Esophagus squamous epithelium (tissue), 4 donors: ENCODE measurements around the gene DRAXIN.

ENCODE experiments used
- POLR2A ChIP-seq, 4 donors: fragments of 450-650 bp; IDR thresholded peaks; one replicate each; pipeline ENCODE4 v1.6.1; 2017; ENCODE audit warnings: antibody characterized with exemption in 4 of 4, mild to moderate bottlenecking in 4 of 4, moderate library complexity in 3 of 4
- TF ChIP-seq, protein P1 (sequence below), 6 experiments: fragments of 450-650 bp in 4 of 6; fragments of 200-600 bp in 2 of 6; sonication (generic) in 2 of 6; IDR thresholded peaks; one replicate each; pipeline ENCODE4 v1.5.1; 2016 to 2019; ENCODE audit warnings: antibody characterized with exemption in 6 of 6, mild to moderate bottlenecking in 4 of 6, moderate library complexity in 4 of 6

DNA sequence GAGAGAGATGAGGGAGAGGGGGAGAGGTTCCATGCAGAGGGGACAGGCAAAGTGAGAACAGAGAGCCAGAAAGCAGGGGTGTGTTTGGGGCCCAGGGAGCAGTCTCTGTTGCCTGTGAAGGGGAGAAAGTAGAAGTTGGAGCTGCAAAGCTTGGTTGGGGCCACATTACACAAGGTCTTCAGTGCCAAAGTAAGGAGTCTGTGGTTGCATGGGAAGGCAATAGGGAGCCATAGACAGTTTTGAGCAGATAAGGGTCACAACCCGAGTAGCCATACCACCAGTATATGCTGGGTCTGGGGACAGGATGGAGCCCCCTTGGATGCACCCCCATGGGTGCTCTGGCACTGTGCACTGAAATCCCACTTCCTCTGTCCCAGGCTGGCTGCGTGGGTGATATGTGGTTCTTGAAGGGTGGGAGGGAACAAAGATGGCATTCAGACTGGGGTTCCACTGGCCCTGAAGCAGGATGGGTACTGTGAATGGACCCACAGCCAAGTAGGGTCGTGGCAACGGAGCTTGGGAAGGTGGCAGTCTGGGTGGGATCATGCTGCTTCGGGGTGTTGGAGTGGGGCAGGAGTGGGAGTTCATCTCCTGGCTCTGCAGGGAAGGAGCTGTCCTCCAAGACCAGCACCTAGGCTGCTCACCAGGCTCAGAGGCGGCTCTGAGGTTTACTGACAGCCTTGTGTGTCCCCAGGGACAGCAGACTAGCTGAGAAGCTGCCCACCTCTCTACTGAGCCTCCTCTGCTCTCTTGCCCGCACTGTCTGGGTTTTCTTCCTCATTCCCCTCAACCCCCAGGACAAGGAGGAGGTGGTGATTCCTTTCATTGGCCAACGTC, 12.1 kb downstream of the DRAXIN start:
- TF ChIP-seq, protein P1, sequence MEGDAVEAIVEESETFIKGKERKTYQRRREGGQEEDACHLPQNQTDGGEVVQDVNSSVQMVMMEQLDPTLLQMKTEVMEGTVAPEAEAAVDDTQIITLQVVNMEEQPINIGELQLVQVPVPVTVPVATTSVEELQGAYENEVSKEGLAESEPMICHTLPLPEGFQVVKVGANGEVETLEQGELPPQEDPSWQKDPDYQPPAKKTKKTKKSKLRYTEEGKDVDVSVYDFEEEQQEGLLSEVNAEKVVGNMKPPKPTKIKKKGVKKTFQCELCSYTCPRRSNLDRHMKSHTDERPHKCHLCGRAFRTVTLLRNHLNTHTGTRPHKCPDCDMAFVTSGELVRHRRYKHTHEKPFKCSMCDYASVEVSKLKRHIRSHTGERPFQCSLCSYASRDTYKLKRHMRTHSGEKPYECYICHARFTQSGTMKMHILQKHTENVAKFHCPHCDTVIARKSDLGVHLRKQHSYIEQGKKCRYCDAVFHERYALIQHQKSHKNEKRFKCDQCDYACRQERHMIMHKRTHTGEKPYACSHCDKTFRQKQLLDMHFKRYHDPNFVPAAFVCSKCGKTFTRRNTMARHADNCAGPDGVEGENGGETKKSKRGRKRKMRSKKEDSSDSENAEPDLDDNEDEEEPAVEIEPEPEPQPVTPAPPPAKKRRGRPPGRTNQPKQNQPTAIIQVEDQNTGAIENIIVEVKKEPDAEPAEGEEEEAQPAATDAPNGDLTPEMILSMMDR (IDR thresholded peaks at IDR 0.05) = no peak
- no peak for TF ChIP-seq POLR2A (IDR thresholded peaks at IDR 0.05)
